NB4 (cell line): Measurements from ENCODE around the gene FICD.

Experiments
- DNase-seq: peaks from one replicate; pipeline ENCODE4 v3.0.0; 2010; ENCODE audit warnings: low read depth
- H3K4me3 ChIP-seq: one replicate; pipeline ENCODE4 v1.5.1; 2011; ENCODE audit warnings: mild to moderate bottlenecking, low read depth, low read length, moderate library complexity
- MAX ChIP-seq: IDR thresholded peaks from 2 replicates; pipeline ENCODE4 v1.6.1; 2011; ENCODE audit warnings: low read depth, low read length
- MYC ChIP-seq: IDR thresholded peaks from 2 replicates; pipeline ENCODE4 v1.6.1; 2011; ENCODE audit warnings: low read depth, low read length
- POLR2A ChIP-seq: IDR thresholded peaks from 2 replicates; pipeline ENCODE4 v1.6.1; 2011; ENCODE audit warnings: mild to moderate bottlenecking; ENCODE audit not compliant: insufficient read length; ENCODE audit errors: extremely low read depth
- TF ChIP-seq, protein P1 (sequence below): IDR thresholded peaks from one replicate; pipeline ENCODE4 v1.5.1; 2012; ENCODE audit warnings: low read depth, low read length

FICD gene

DNA sequence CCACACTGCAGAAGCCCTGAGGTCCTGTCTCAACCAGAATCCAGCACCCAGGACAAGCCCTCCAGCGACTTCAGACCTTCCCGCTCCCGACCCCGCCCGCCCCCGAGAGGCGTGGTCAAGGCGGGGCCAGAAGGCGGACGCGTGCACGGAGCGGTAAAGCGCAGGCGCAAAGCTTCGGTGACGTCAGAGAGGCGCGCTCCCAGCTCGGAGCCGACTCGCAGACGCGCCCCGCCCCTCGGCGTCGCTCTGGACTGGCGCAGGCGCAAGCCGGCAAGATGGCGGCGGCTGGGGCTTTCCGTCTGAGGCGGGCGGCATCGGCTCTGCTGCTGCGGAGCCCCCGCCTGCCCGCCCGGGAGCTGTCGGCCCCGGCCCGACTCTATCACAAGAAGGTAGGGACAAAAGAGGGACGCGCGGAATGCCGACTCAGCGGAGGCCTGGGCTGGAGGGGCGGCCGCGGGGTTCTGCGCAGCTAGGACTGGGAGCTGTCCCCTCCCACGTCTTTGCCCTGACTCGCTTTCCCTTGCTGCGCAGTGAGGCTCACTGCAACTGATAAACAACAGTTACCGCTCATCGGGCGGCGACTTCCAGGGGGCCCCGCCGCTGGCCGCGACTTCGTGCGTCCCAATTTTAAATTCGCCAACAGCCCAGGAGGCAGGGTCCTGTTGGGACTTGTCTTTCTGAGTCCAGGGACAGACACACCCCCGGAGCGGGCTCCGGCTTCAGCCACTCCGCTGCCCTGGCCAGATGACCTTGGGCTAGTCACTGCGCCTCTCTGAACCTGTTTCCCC, 47.5 kb downstream of the FICD start, which contains the start of gene ISCU:
ISCU (plus strand) TSS at position 249 of the 788 bp plus-strand sequence; CDS start at position 276, 27 bp downstream.
- peak; percentile 100 for DNase-seq
- TF ChIP-seq POLR2A (peak; percentile 70), MAX (peak; percentile 56; the same call in 1 of the 2 replicates), MYC (peak; percentile 56)
- TF ChIP-seq, protein P1, sequence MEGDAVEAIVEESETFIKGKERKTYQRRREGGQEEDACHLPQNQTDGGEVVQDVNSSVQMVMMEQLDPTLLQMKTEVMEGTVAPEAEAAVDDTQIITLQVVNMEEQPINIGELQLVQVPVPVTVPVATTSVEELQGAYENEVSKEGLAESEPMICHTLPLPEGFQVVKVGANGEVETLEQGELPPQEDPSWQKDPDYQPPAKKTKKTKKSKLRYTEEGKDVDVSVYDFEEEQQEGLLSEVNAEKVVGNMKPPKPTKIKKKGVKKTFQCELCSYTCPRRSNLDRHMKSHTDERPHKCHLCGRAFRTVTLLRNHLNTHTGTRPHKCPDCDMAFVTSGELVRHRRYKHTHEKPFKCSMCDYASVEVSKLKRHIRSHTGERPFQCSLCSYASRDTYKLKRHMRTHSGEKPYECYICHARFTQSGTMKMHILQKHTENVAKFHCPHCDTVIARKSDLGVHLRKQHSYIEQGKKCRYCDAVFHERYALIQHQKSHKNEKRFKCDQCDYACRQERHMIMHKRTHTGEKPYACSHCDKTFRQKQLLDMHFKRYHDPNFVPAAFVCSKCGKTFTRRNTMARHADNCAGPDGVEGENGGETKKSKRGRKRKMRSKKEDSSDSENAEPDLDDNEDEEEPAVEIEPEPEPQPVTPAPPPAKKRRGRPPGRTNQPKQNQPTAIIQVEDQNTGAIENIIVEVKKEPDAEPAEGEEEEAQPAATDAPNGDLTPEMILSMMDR = no peak
- peak within 1 kb of the TSS; percentile 98 for H3K4me3 ChIP-seq

GRCh38 chr12:108563136-108563803, 48.2 kb downstream of the FICD start:
- H3K4me3 ChIP-seq = peak overlapping the region; percentile 89
- TF ChIP-seq POLR2A = peak; percentile 19
- TF ChIP-seq MAX = peak; percentile 31; the same call in 1 of the 2 replicates
- peak; percentile 64 for TF ChIP-seq MYC
- TF ChIP-seq, protein P1 = peak; percentile 96
- DNase-seq = peak; percentile 96

DNA sequence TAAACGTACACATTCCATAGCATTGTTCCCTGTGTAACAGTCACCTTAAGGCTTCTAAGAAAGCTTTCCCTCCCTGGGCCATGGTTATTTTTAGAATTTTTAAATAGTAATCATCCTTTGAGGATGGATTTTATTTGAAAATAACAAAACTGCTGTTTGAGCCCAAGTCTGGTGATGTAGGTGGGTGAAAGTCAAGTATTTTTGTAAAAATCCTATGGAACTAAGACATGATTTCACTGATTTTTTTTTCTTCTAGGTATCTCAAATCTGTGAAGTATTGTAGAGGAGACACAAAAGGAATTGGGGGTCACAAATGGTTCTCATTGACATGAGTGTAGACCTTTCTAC, 48.7 kb downstream of the FICD start:
- DNase-seq = no peak
- H3K4me3 ChIP-seq = peak overlapping the region; percentile 89
- TF ChIP-seq, protein P1 = no peak
- TF ChIP-seq MYC (no peak), POLR2A (no peak), MAX (no peak)

DNA sequence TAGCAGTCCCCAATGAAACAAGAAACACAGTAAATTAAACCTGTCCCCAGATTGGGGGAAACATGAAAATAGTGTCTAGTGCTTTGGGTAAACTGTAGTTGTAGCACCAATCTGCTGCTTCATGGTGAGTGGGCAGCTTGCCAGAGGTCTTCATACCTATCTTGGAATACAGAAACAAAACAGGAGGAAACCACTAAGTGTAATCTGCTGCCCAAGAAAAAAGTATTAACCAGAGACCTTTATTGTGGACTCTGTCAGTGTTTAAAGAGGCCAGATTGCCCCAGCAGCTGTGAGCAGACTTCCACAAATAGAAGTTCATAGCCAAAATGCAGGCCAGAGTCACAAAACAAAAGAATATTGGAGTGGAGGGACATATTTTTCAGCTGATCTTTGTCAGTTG, 49.6 kb downstream of the FICD start:
- DNase-seq = no peak
- TF ChIP-seq MAX (no peak), MYC (no peak), POLR2A (no peak)
- TF ChIP-seq, protein P1 = no peak
- H3K4me3 ChIP-seq = no peak overlapping the region

DNA sequence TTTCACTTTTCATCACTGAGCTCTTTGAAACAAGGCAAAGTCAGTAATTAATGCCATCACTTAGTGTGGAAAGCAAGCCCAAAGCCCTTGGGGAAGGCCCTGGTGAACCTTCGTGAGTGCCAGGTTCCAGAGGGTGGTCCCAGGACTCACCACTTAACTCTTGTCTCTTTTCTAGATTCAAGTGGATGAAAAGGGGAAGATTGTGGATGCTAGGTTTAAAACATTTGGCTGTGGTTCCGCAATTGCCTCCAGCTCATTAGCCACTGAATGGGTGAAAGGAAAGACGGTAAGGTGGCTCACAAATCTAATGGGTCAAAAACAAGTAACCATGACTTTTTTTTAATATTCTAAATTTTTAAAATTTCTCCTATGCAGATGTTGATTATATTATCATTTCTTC, 50.1 kb downstream of the FICD start:
- H3K4me3 ChIP-seq = no peak overlapping the region
- TF ChIP-seq, protein P1 = no peak
- TF ChIP-seq MAX (no peak), MYC (no peak), POLR2A (no peak)
- DNase-seq = no peak
